Measurements from ENCODE around the gene ULK4. TPM values are rescaled to one million over a fixed set of nuclear protein-coding genes. Genes with fewer than 3 reads are reported as not detected.
A peak's percentile ranks its signal among the peaks of the same experiment; 100 is the strongest.
"Not testable (repeated sequence)": the region's sequence is repeated elsewhere in the genome, so short reads cannot be mapped to it uniquely, and the experiment has no call there.

ULK4 gene
- polyA plus RNA-seq, 4 donors: 1.1 to 2.8 (median 1.8) TPM

DNA sequence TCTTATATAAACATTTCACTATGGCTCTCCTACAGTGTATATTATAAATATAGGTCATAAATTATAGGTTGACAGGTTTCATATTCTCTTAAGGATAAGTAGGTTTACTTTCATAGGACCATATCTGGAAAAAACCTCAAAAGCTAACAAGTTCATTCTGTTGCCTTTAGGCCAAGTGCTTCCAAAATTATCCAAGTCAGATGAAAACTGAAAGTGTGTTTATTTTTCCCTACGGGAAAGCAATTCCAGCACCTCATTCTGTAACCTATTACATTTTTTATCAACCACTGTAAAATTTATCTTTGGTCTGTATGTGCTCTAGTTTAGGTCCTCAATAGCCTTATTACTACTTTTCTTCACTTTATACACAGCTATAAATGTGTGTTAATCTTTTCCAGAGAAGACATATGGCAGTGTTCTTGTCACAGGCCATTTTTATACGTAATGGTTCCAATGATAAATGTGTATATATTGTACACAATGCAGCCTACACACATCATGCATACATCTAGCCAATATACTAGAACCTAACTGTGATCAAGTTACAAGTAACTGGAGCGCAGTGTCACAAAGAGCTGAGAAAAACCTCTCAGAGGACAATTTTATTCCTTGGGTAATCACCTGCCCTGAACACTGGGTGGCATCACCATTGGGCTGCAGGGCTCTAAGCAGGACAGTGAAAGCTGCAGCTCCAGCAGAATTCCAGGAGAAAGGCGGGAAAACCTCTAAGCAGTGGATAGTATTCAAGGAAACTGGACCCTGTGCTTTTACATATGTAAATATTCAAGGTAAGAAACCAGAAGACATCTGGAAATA lies 511.3 kb downstream of the ULK4 start:
- H3K9me3 ChIP-seq (ENCODE audit: control insufficient read depth in 2 of 2, insufficient read depth in 1 of 2, low read depth in 1 of 2, low read length in 1 of 2): no peaks in the 10 kb centered on the region
- no peak overlapping the region for H3K4me3 ChIP-seq (ENCODE audit: low read depth in 1 of 3, low read length in 3 of 3)
- H3K4me1 ChIP-seq (ENCODE audit: control insufficient read depth in 3 of 3, insufficient read depth in 2 of 3, low read depth in 1 of 3, low read length in 2 of 3): no peaks in the 10 kb centered on the region
- H3K36me3 ChIP-seq (ENCODE audit: control insufficient read depth in 3 of 3, insufficient read depth in 2 of 3, low read depth in 1 of 3, low read length in 3 of 3): no peaks in the 10 kb centered on the region
- peak in 1 of 2 donors; percentile 23 for DNase-seq
- H3K27ac ChIP-seq (ENCODE audit: low read depth in 1 of 3, low read length in 2 of 3): no peak overlapping the region
- no peak for FAIRE-seq
- WGBS, 3 donors: 69 to 74% (median 70%) methylated on average over 4 of the region's 4 CpGs
- H3K27me3 ChIP-seq (ENCODE audit: control insufficient read depth in 3 of 3, insufficient read depth in 3 of 3, low read length in 3 of 3): no peaks in the 10 kb centered on the region

- Histone ChIP-seq H3K4me3 (ENCODE audit: low read depth in 1 of 3, low read length in 3 of 3) (no peak overlapping the region), H3K36me3 (ENCODE audit: control insufficient read depth in 3 of 3, insufficient read depth in 2 of 3, low read depth in 1 of 3, low read length in 3 of 3) (no peaks in the 10 kb centered on the region), H3K27me3 (ENCODE audit: control insufficient read depth in 3 of 3, insufficient read depth in 3 of 3, low read length in 3 of 3) (no peaks in the 10 kb centered on the region), H3K4me1 (ENCODE audit: control insufficient read depth in 3 of 3, insufficient read depth in 2 of 3, low read depth in 1 of 3, low read length in 2 of 3) (no peaks in the 10 kb centered on the region), H3K27ac (ENCODE audit: low read depth in 1 of 3, low read length in 2 of 3) (no peak overlapping the region), H3K9me3 (ENCODE audit: control insufficient read depth in 2 of 2, insufficient read depth in 1 of 2, low read depth in 1 of 2, low read length in 1 of 2) (no peaks in the 10 kb centered on the region)
- WGBS, 3 donors: 74 to 85% (median 78%) methylated on average over 4 of the region's 4 CpGs
- DNase-seq: no peak
- FAIRE-seq: no peak
Observed at GRCh38 chr3:41448396-41448795, 513.5 kb downstream of the ULK4 start.

- FAIRE-seq (no peak), DNase-seq (no peak)
- no peaks in the 10 kb centered on the region for H3K9me3 ChIP-seq (ENCODE audit: control insufficient read depth in 2 of 2, insufficient read depth in 1 of 2, low read depth in 1 of 2, low read length in 1 of 2)
- H3K27ac ChIP-seq (ENCODE audit: low read depth in 1 of 3, low read length in 2 of 3): no peak overlapping the region
- WGBS, 3 donors: 98 to 100% (median 99%) methylated on average over 4 of the region's 4 CpGs
- no peaks in the 10 kb centered on the region for H3K36me3 ChIP-seq (ENCODE audit: control insufficient read depth in 3 of 3, insufficient read depth in 2 of 3, low read depth in 1 of 3, low read length in 3 of 3)
- H3K4me3 ChIP-seq (ENCODE audit: low read depth in 1 of 3, low read length in 3 of 3): no peak overlapping the region
- no peaks in the 10 kb centered on the region for H3K4me1 ChIP-seq (ENCODE audit: control insufficient read depth in 3 of 3, insufficient read depth in 2 of 3, low read depth in 1 of 3, low read length in 2 of 3)
- H3K27me3 ChIP-seq (ENCODE audit: control insufficient read depth in 3 of 3, insufficient read depth in 3 of 3, low read length in 3 of 3): no peaks in the 10 kb centered on the region
Observed at GRCh38 chr3:41447701-41448100, 514.2 kb downstream of the ULK4 start.

DNA sequence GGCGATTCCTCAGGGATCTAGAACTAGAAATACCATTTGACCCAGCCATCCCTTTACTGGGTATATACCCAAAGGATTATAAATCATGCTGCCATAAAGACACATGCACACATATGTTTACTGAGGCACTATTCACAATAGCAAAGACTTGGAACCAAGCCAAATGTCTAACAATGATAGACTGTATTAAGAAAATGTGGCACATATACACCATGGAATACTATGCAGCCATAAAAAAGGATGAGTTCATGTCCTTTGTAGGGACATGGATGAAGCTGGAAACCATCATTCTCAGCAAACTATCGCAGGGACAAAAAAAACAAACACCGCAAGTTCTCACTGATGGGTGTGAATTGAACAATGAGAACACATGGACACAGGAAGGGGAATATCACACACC lies 515.6 kb downstream of the ULK4 start:
- not testable (repeated sequence) for H3K27me3 ChIP-seq (ENCODE audit: control insufficient read depth in 3 of 3, insufficient read depth in 3 of 3, low read length in 3 of 3); H3K4me3 ChIP-seq (ENCODE audit: low read depth in 1 of 3, low read length in 3 of 3); H3K4me1 ChIP-seq (ENCODE audit: control insufficient read depth in 3 of 3, insufficient read depth in 2 of 3, low read depth in 1 of 3, low read length in 2 of 3); H3K27ac ChIP-seq (ENCODE audit: low read depth in 1 of 3, low read length in 2 of 3); H3K9me3 ChIP-seq (ENCODE audit: control insufficient read depth in 2 of 2, insufficient read depth in 1 of 2, low read depth in 1 of 2, low read length in 1 of 2); H3K36me3 ChIP-seq (ENCODE audit: control insufficient read depth in 3 of 3, insufficient read depth in 2 of 3, low read depth in 1 of 3, low read length in 3 of 3); FAIRE-seq; DNase-seq
- WGBS, 3 donors: 91 to 100% (median 99%) methylated on average over 1 to 2 of the region's 3 CpGs

DNA sequence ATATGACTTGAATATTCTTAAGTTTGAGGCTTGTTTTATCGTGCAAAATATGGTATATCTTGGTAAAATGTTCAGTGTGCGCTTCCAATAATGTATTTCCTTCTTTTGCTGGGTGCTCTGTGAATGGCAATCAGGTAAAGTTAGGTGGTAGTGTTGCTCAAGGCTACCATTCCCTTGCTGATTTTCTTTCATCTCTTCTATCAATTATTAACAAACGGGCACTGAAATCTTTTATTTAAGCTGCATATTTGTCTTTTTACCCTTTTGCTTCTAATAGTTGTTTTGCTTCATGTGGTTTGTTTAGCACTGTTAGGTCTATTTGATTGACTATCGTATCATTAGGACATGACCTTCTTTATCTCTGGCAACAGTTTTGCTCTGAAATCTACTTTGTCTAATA lies 520.3 kb downstream of the ULK4 start:
- Histone ChIP-seq H3K4me3 (ENCODE audit: low read depth in 1 of 3, low read length in 3 of 3) (no peak overlapping the region), H3K27ac (ENCODE audit: low read depth in 1 of 3, low read length in 2 of 3) (no peak overlapping the region)

DNA sequence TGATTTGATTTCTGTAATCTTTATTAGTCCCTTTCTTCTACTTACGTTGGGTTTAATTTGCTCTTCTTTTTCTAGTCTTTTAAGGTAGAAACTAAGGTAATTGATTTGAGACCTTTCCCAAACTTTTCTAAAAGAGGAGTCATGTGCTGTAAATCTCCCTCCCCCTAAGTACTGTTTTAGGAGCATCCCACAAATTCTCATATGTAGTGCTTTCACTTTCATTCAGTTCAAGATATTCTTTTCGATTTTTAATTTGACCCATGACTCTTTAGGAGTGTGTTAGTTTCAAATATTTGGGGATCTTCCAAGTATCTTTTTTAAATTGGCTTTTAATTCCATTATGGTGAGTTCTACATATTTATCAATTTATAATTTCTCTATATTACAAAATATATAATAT lies 520.8 kb downstream of the ULK4 start:
- H3K9me3 ChIP-seq (ENCODE audit: control insufficient read depth in 2 of 2, insufficient read depth in 1 of 2, low read depth in 1 of 2, low read length in 1 of 2): no peaks in the 10 kb centered on the region
- no peaks in the 10 kb centered on the region for H3K4me1 ChIP-seq (ENCODE audit: control insufficient read depth in 3 of 3, insufficient read depth in 2 of 3, low read depth in 1 of 3, low read length in 2 of 3)
- FAIRE-seq (no peak), DNase-seq (no peak)
- no peak overlapping the region for H3K4me3 ChIP-seq (ENCODE audit: low read depth in 1 of 3, low read length in 3 of 3)
- no peaks in the 10 kb centered on the region for H3K27me3 ChIP-seq (ENCODE audit: control insufficient read depth in 3 of 3, insufficient read depth in 3 of 3, low read length in 3 of 3)
- H3K36me3 ChIP-seq (ENCODE audit: control insufficient read depth in 3 of 3, insufficient read depth in 2 of 3, low read depth in 1 of 3, low read length in 3 of 3): no peaks in the 10 kb centered on the region
- 84 to 86% (median 84%) methylated on average over 2 of the region's 2 CpGs for WGBS, 3 donors
- H3K27ac ChIP-seq (ENCODE audit: low read depth in 1 of 3, low read length in 2 of 3): no peak overlapping the region

More for the DNA sequence above, 520.3 kb downstream of the ULK4 start:
- Histone ChIP-seq H3K36me3 (ENCODE audit: control insufficient read depth in 3 of 3, insufficient read depth in 2 of 3, low read depth in 1 of 3, low read length in 3 of 3) (no peaks in the 10 kb centered on the region), H3K9me3 (ENCODE audit: control insufficient read depth in 2 of 2, insufficient read depth in 1 of 2, low read depth in 1 of 2, low read length in 1 of 2) (no peaks in the 10 kb centered on the region), H3K4me1 (ENCODE audit: control insufficient read depth in 3 of 3, insufficient read depth in 2 of 3, low read depth in 1 of 3, low read length in 2 of 3) (no peaks in the 10 kb centered on the region), H3K27me3 (ENCODE audit: control insufficient read depth in 3 of 3, insufficient read depth in 3 of 3, low read length in 3 of 3) (no peaks in the 10 kb centered on the region)
- DNase-seq: no peak
- no peak for FAIRE-seq
- WGBS, 3 donors: 80 to 87% (median 83%) methylated on average over 4 of the region's 4 CpGs

GRCh38 chr3:41436983-41437382 lies 524.9 kb downstream of the ULK4 start:
- Histone ChIP-seq H3K27ac (ENCODE audit: low read depth in 1 of 3, low read length in 2 of 3) (no peak overlapping the region), H3K27me3 (ENCODE audit: control insufficient read depth in 3 of 3, insufficient read depth in 3 of 3, low read length in 3 of 3) (no peaks in the 10 kb centered on the region), H3K4me3 (ENCODE audit: low read depth in 1 of 3, low read length in 3 of 3) (no peak overlapping the region), H3K4me1 (ENCODE audit: control insufficient read depth in 3 of 3, insufficient read depth in 2 of 3, low read depth in 1 of 3, low read length in 2 of 3) (no peaks in the 10 kb centered on the region), H3K36me3 (ENCODE audit: control insufficient read depth in 3 of 3, insufficient read depth in 2 of 3, low read depth in 1 of 3, low read length in 3 of 3) (no peaks in the 10 kb centered on the region), H3K9me3 (ENCODE audit: control insufficient read depth in 2 of 2, insufficient read depth in 1 of 2, low read depth in 1 of 2, low read length in 1 of 2) (no peaks in the 10 kb centered on the region)
- DNase-seq (no peak), FAIRE-seq (no peak)
- WGBS, 3 donors: 82 to 90% (median 88%) methylated on average over 1 of the region's 1 CpG

- DNase-seq (no peak), FAIRE-seq (no peak)
- Histone ChIP-seq H3K4me3 (ENCODE audit: low read depth in 1 of 3, low read length in 3 of 3) (no peak overlapping the region), H3K27ac (ENCODE audit: low read depth in 1 of 3, low read length in 2 of 3) (no peak overlapping the region), H3K9me3 (ENCODE audit: control insufficient read depth in 2 of 2, insufficient read depth in 1 of 2, low read depth in 1 of 2, low read length in 1 of 2) (no peaks in the 10 kb centered on the region), H3K4me1 (ENCODE audit: control insufficient read depth in 3 of 3, insufficient read depth in 2 of 3, low read depth in 1 of 3, low read length in 2 of 3) (no peaks in the 10 kb centered on the region), H3K27me3 (ENCODE audit: control insufficient read depth in 3 of 3, insufficient read depth in 3 of 3, low read length in 3 of 3) (no peaks in the 10 kb centered on the region), H3K36me3 (ENCODE audit: control insufficient read depth in 3 of 3, insufficient read depth in 2 of 3, low read depth in 1 of 3, low read length in 3 of 3) (no peaks in the 10 kb centered on the region)
- whole genome bisulfite sequencing, 3 donors: 76 to 88% (median 84%) methylated on average over 2 of the region's 2 CpGs
Observed at GRCh38 chr3:41434781-41435180, 527.1 kb downstream of the ULK4 start.

DNA sequence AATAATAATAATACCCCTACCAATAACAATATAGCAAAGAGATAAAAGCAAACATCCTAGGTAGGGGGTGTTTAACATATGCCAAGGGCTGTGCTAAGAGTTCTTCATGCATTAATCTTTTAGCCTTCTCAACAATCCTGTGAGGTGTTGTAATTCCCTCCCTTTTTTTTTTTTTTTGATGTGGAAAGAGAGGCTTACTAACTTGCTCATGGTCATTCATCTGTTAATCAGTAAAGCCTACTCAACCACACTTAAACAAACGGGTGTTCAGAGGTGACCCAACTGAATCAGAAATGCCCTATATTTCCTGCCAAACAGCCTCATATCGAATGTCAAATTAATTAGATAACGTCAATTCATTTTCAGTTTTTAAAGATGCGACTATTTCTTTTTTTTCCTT lies 530.5 kb downstream of the ULK4 start:
- DNase-seq (no peak), FAIRE-seq (no peak)
- H3K36me3 ChIP-seq (ENCODE audit: control insufficient read depth in 3 of 3, insufficient read depth in 2 of 3, low read depth in 1 of 3, low read length in 3 of 3): no peaks in the 10 kb centered on the region
- no peaks in the 10 kb centered on the region for H3K27me3 ChIP-seq (ENCODE audit: control insufficient read depth in 3 of 3, insufficient read depth in 3 of 3, low read length in 3 of 3)
- H3K9me3 ChIP-seq (ENCODE audit: control insufficient read depth in 2 of 2, insufficient read depth in 1 of 2, low read depth in 1 of 2, low read length in 1 of 2): no peaks in the 10 kb centered on the region
- no peak overlapping the region for H3K27ac ChIP-seq (ENCODE audit: low read depth in 1 of 3, low read length in 2 of 3)
- WGBS, 3 donors: 82 to 90% (median 89%) methylated on average over 4 of the region's 4 CpGs
- no peaks in the 10 kb centered on the region for H3K4me1 ChIP-seq (ENCODE audit: control insufficient read depth in 3 of 3, insufficient read depth in 2 of 3, low read depth in 1 of 3, low read length in 2 of 3)
- H3K4me3 ChIP-seq (ENCODE audit: low read depth in 1 of 3, low read length in 3 of 3): no peak overlapping the region
